H9 (cell line): ENCODE measurements around the gene MBNL1. TPM values are rescaled to one million over a fixed set of nuclear protein-coding genes. Genes with fewer than 3 reads are reported as not detected.

ENCODE experiments used
- DNase-seq: peaks from one replicate; pipeline ENCODE4 v3.0.0-alpha.2; 2017
- H2AFZ ChIP-seq: one replicate; pipeline ENCODE4 v1.6.1; 2013; ENCODE audit warnings: mild to moderate bottlenecking, low read length, control low read depth, moderate library complexity
- H2AK5ac ChIP-seq: 2 replicates; pipeline ENCODE4 v1.6.1; 2013; ENCODE audit warnings: low read length, control low read depth, mixed read lengths; ENCODE audit not compliant: insufficient read length
- H2BK120ac ChIP-seq: one replicate; pipeline ENCODE4 v1.6.1; 2013; ENCODE audit warnings: low read depth, mild to moderate bottlenecking, low read length, control low read depth, inconsistent platforms; ENCODE audit not compliant: poor library complexity, severe bottlenecking
- H2BK12ac ChIP-seq: 2 replicates; pipeline ENCODE4 v1.6.1; 2013; ENCODE audit warnings: low read length, control low read depth, mixed read lengths, low read depth; ENCODE audit not compliant: insufficient read length
- H2BK15ac ChIP-seq: 2 replicates; pipeline ENCODE4 v1.6.1; 2013; ENCODE audit warnings: low read depth, low read length, control low read depth
- H2BK20ac ChIP-seq: one replicate; pipeline ENCODE4 v1.6.1; 2013; ENCODE audit warnings: low read depth, mild to moderate bottlenecking, low read length, control low read depth, inconsistent platforms; ENCODE audit not compliant: poor library complexity, severe bottlenecking
- H2BK5ac ChIP-seq: 2 replicates; pipeline ENCODE4 v1.6.1; 2013; ENCODE audit warnings: low read length, control low read depth, mixed read lengths; ENCODE audit not compliant: insufficient read length
- H3K14ac ChIP-seq: 2 replicates; pipeline ENCODE4 v1.6.1; 2013; ENCODE audit warnings: low read length, control low read depth; ENCODE audit not compliant: insufficient read depth
- H3K18ac ChIP-seq: 2 replicates; pipeline ENCODE4 v1.6.1; 2013; ENCODE audit warnings: low read depth, mild to moderate bottlenecking, mixed read lengths, low read length, control low read depth; ENCODE audit not compliant: insufficient read length
- H3K23ac ChIP-seq: 2 replicates; pipeline ENCODE4 v1.6.1; 2013; ENCODE audit warnings: low read length, control low read depth, mixed read lengths, low read depth; ENCODE audit not compliant: insufficient read length
- H3K23me2 ChIP-seq: 2 replicates; pipeline ENCODE4 v1.6.1; 2013; ENCODE audit warnings: low read depth, mild to moderate bottlenecking, mixed read lengths, low read length, control low read depth; ENCODE audit not compliant: insufficient read length, poor library complexity, severe bottlenecking
- H3K27ac ChIP-seq: 2 replicates; pipeline ENCODE4 v1.5.1; 2013; ENCODE audit warnings: low read length, control low read depth, mixed read lengths, low read depth; ENCODE audit not compliant: insufficient read length
- H3K27me3 ChIP-seq: 2 replicates; pipeline ENCODE4 v1.6.1; 2013; ENCODE audit warnings: low read length, control low read depth, inconsistent platforms; ENCODE audit not compliant: insufficient read depth
- H3K4ac ChIP-seq: 2 replicates; pipeline ENCODE4 v1.6.1; 2013; ENCODE audit warnings: low read depth, mild to moderate bottlenecking, control low read depth, inconsistent platforms, low read length, moderate library complexity
- H3K4me1 ChIP-seq: 2 replicates; pipeline ENCODE4 v1.6.1; 2013; ENCODE audit warnings: low read length, control low read depth, inconsistent platforms; ENCODE audit not compliant: insufficient read depth
- H3K4me2 ChIP-seq: 2 replicates; pipeline ENCODE4 v1.6.1; 2013; ENCODE audit warnings: low read length, control low read depth, mixed read lengths; ENCODE audit not compliant: insufficient read length, insufficient read depth
- H3K56ac ChIP-seq: 2 replicates; pipeline ENCODE4 v1.6.1; 2013; ENCODE audit warnings: low read depth, mild to moderate bottlenecking, mixed read lengths, low read length, control low read depth; ENCODE audit not compliant: insufficient read length
- H3K79me1 ChIP-seq: 2 replicates; pipeline ENCODE4 v1.6.1; 2013; ENCODE audit warnings: low read depth, mild to moderate bottlenecking, moderate library complexity, low read length, control low read depth, inconsistent platforms; ENCODE audit not compliant: insufficient read depth, poor library complexity, severe bottlenecking
- H3K79me2 ChIP-seq: 2 replicates; pipeline ENCODE4 v1.6.1; 2013; ENCODE audit warnings: low read length, control low read depth, inconsistent platforms; ENCODE audit not compliant: insufficient read depth
- H3K9ac ChIP-seq: 2 replicates; pipeline ENCODE4 v1.6.1; 2013; ENCODE audit warnings: low read length, control low read depth, mixed read lengths; ENCODE audit not compliant: insufficient read length; ENCODE audit errors: extremely low read depth
- H3K9me3 ChIP-seq: one replicate; pipeline ENCODE4 v1.6.1; 2013; ENCODE audit warnings: low read depth, low read length, inconsistent platforms; ENCODE audit not compliant: control insufficient read depth
- H3T11ph ChIP-seq: one replicate; pipeline ENCODE4 v1.6.1; 2013; ENCODE audit warnings: mild to moderate bottlenecking, low read length, control low read depth, inconsistent platforms
- H4K20me1 ChIP-seq: one replicate; pipeline ENCODE4 v1.6.1; 2013; ENCODE audit not compliant: control insufficient read depth, insufficient read length, insufficient read depth
- H4K5ac ChIP-seq: 2 replicates; pipeline ENCODE4 v1.6.1; 2013; ENCODE audit warnings: low read depth, mild to moderate bottlenecking, mixed read lengths, low read length, control low read depth; ENCODE audit not compliant: insufficient read length
- H4K8ac ChIP-seq: replicated peaks from 2 replicates; pipeline ENCODE4 v1.6.1; 2013; ENCODE audit warnings: low read length, control low read depth, mixed read lengths, low read depth; ENCODE audit not compliant: insufficient read length
- H4K91ac ChIP-seq: 2 replicates; pipeline ENCODE4 v1.6.1; 2013; ENCODE audit warnings: low read depth, mild to moderate bottlenecking, moderate library complexity, mixed read lengths, low read length, control low read depth; ENCODE audit not compliant: insufficient read length
- H3K27ac Mint-ChIP-seq, 3 experiments: 2 replicates in 2 of 3; 3 replicates in 1 of 3; pipeline ENCODE4 v1.8.0; 2020 to 2021; ENCODE audit warnings: mixed read lengths in 3 of 3, mild to moderate bottlenecking in 1 of 3, moderate library complexity in 1 of 3
- H3K27me3 Mint-ChIP-seq: 2 replicates; pipeline ENCODE4 v1.8.0; 2021; ENCODE audit warnings: low read depth, mild to moderate bottlenecking, moderate library complexity, mixed read lengths
- H3K36me3 Mint-ChIP-seq, 3 experiments: 2 replicates in 2 of 3; 3 replicates in 1 of 3; pipeline ENCODE4 v1.8.0; 2020 to 2021; ENCODE audit warnings: low read depth in 3 of 3, mixed read lengths in 3 of 3; ENCODE audit not compliant: insufficient read depth in 1 of 3
- H3K4me1 Mint-ChIP-seq, 2 experiments: 2 replicates each; pipeline ENCODE4 v1.8.0; 2020; ENCODE audit warnings: mixed read lengths in 2 of 2
- H3K4me3 Mint-ChIP-seq, 2 experiments: 2 replicates in 1 of 2; 3 replicates in 1 of 2; pipeline ENCODE4 v1.8.0; 2020 to 2021; ENCODE audit warnings: mild to moderate bottlenecking in 2 of 2, mixed read lengths in 2 of 2, moderate library complexity in 1 of 2
- H3K9me3 Mint-ChIP-seq, 2 experiments: 2 replicates in 1 of 2; 3 replicates in 1 of 2; pipeline ENCODE4 v1.8.0; 2020; ENCODE audit warnings: mild to moderate bottlenecking in 2 of 2, mixed read lengths in 2 of 2, moderate library complexity in 1 of 2
- WGBS: extraction: QIAGEN DNeasy Blood & Tissue Kit; methylation state at CpG from one replicate; pipeline ENCODE4 v1.1.7; 2013; ENCODE audit warnings: missing lambda C conversion rate, low lambda C conversion rate, mixed read lengths; ENCODE audit not compliant: insufficient read length; ENCODE audit errors: extremely low coverage; 5-methylcytosine and 5-hydroxymethylcytosine counted together
- total RNA-seq: library from RNA; stranded (reverse); gene quantifications from 2 replicates; pipeline ENCODE4 v1.2.1, GENCODE V29; 2021
- TF ChIP-seq, protein P1 (sequence below): fragments of 200-600 bp; sonication (generic); conservative IDR thresholded peaks from 3 replicates; pipeline ENCODE4 v1.8.0; 2021; ENCODE audit warnings: antibody characterized with exemption, mild to moderate bottlenecking

The MBNL1 gene
- total RNA-seq, 1 experiment from 2014 or later: 14.9 TPM

DNA sequence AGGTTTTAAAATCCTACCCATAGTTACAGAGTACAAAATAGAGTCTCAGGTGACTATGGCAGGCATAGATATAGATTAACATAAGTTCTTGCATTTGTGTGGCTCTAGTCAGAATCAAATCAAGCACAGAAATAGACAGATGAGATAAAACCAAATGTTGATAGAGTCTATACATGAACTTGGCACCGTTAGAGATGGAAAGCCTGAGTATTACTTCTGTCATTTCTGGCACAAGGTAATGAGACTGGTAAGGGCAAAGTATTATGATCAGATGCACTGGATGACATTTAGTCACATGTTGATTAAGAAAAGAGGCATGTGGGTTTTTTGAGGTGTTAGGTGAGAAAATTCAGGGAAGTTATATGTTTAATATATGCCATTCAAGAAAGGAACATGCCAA, 219.7 kb downstream of the MBNL1 start:
- H2BK20ac ChIP-seq: no peak overlapping the region
- H3K4me1 ChIP-seq: no peaks in the 10 kb centered on the region
- H4K5ac ChIP-seq: no peak overlapping the region
- no peak overlapping the region for H3K4me2 ChIP-seq
- H3K23me2 ChIP-seq: no peaks in the 10 kb centered on the region
- H2AK5ac ChIP-seq: no peak overlapping the region
- TF ChIP-seq, protein P1, sequence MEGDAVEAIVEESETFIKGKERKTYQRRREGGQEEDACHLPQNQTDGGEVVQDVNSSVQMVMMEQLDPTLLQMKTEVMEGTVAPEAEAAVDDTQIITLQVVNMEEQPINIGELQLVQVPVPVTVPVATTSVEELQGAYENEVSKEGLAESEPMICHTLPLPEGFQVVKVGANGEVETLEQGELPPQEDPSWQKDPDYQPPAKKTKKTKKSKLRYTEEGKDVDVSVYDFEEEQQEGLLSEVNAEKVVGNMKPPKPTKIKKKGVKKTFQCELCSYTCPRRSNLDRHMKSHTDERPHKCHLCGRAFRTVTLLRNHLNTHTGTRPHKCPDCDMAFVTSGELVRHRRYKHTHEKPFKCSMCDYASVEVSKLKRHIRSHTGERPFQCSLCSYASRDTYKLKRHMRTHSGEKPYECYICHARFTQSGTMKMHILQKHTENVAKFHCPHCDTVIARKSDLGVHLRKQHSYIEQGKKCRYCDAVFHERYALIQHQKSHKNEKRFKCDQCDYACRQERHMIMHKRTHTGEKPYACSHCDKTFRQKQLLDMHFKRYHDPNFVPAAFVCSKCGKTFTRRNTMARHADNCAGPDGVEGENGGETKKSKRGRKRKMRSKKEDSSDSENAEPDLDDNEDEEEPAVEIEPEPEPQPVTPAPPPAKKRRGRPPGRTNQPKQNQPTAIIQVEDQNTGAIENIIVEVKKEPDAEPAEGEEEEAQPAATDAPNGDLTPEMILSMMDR: no peak
- no peak overlapping the region for H2BK12ac ChIP-seq
- H3K23ac ChIP-seq: no peak overlapping the region
- peaks cover 0 to 3% of the 10 kb centered on the region in 2 experiments; a peak in 2 of 5 replicates for H3K9me3 Mint-ChIP-seq
- no CpG with 5 or more reads among the region's 1 CpG for WGBS
- H3K27me3 Mint-ChIP-seq: no peaks in the 10 kb centered on the region
- H3K27me3 ChIP-seq: no peaks in the 10 kb centered on the region
- 0 out of 4 replicates have a peak, but pooled peaks cover 0 to 2% of the 10 kb centered on the region in 2 experiments for H3K4me1 Mint-ChIP-seq
- H3K9ac ChIP-seq: no peak overlapping the region
- no peaks in the 10 kb centered on the region for H3K79me2 ChIP-seq
- H3K14ac ChIP-seq: no peak overlapping the region
- no peaks in the 10 kb centered on the region for H3K79me1 ChIP-seq
- no peak overlapping the region for H2AFZ ChIP-seq
- H3K9me3 ChIP-seq: no peaks in the 10 kb centered on the region
- no peak overlapping the region for H3K27ac ChIP-seq
- H2BK15ac ChIP-seq: no peak overlapping the region
- H2BK120ac ChIP-seq: no peak overlapping the region
- H3K36me3 Mint-ChIP-seq: no peaks in the 10 kb centered on the region
- no peak overlapping the region for H3T11ph ChIP-seq
- H3K4me3 Mint-ChIP-seq: no peak overlapping the region
- DNase-seq: no peak
- H2BK5ac ChIP-seq: no peak overlapping the region
- H4K20me1 ChIP-seq: no peaks in the 10 kb centered on the region
- H3K18ac ChIP-seq: no peak overlapping the region
- H3K27ac Mint-ChIP-seq: no peak overlapping the region
- no peak overlapping the region for H3K4ac ChIP-seq
- H4K8ac ChIP-seq: no peak overlapping the region
- H4K91ac ChIP-seq: no peak overlapping the region
- H3K56ac ChIP-seq: no peak overlapping the region
